Lung (tissue), 12 donors: ENCODE data around the gene MUCL3. TPM values are rescaled to one million over a fixed set of nuclear protein-coding genes. Genes with fewer than 3 reads are reported as not detected.
A peak's percentile ranks its signal among the peaks of the same experiment; 100 is the strongest.

Experiments used
- ATAC-seq: fragments of 200-7000 bp; cut with Tn5 transposase; one replicate; pipeline ENCODE4 v1.9.1; 2020; ENCODE audit warnings: moderate number of reproducible peaks; ENCODE audit not compliant: insufficient read depth, low FRiP score
- DNase-seq, 3 donors: peaks; one replicate each; pipeline ENCODE4 v3.0.0-alpha.2; 2013 to 2017
- H3K27ac ChIP-seq, 2 donors: one replicate each; pipeline ENCODE4 v1.5.1; 2013; ENCODE audit warnings: mild to moderate bottlenecking in 2 of 2, moderate library complexity in 2 of 2, control low read depth in 1 of 2, inconsistent platforms in 1 of 2, low read depth in 1 of 2, low read length in 1 of 2
- H3K27me3 ChIP-seq, 3 donors: one replicate each; pipeline ENCODE4 v1.5.1; 2013; ENCODE audit warnings: low read length in 2 of 3; ENCODE audit not compliant: control insufficient read depth in 3 of 3, insufficient read depth in 3 of 3
- H3K36me3 ChIP-seq, 4 donors: one replicate each; pipeline ENCODE4 v1.5.1; 2013; ENCODE audit warnings: low read length in 4 of 4, mild to moderate bottlenecking in 1 of 4, moderate library complexity in 1 of 4; ENCODE audit not compliant: control insufficient read depth in 4 of 4, insufficient read depth in 4 of 4
- H3K4me1 ChIP-seq, 5 donors: one replicate each; pipeline ENCODE4 v1.5.1; 2013; ENCODE audit warnings: low read length in 5 of 5, mild to moderate bottlenecking in 2 of 5, moderate library complexity in 1 of 5; ENCODE audit not compliant: control insufficient read depth in 5 of 5, insufficient read depth in 5 of 5
- H3K4me3 ChIP-seq: one replicate; pipeline ENCODE4 v1.5.1; 2013; ENCODE audit warnings: mild to moderate bottlenecking, control low read depth, moderate library complexity
- H3K9ac ChIP-seq, 2 donors: one replicate each; pipeline ENCODE4 v1.5.1; 2013; ENCODE audit warnings: low read length in 2 of 2, control low read depth in 1 of 2; ENCODE audit not compliant: insufficient read depth in 1 of 2
- H3K9me3 ChIP-seq, 4 donors: one replicate each; pipeline ENCODE4 v1.5.1; 2013; ENCODE audit warnings: low read length in 3 of 4, mild to moderate bottlenecking in 1 of 4, moderate library complexity in 1 of 4; ENCODE audit not compliant: control insufficient read depth in 4 of 4, insufficient read depth in 3 of 4
- WGBS, 2 donors: extraction: QIAGEN DNeasy Blood & Tissue Kit; methylation state at CpG; one replicate each; pipeline ENCODE4 v1.1.7; 2013; 5-methylcytosine and 5-hydroxymethylcytosine counted together
- polyA plus RNA-seq, 2 donors: library from polyadenylated mRNA; stranded (reverse); fragments of 200-250 nt; gene quantifications; one replicate each; pipeline ENCODE4 v1.2.1, GENCODE V29; 2013
- total RNA-seq, 2 donors: library from RNA; depleted of rRNA in 1 of 2; stranded (reverse); fragments of >200 nt in 1 of 2; gene quantifications; one replicate each; pipeline ENCODE4 v1.2.1, GENCODE V29; 2014 to 2021
- TF ChIP-seq, protein P1 (sequence below): IDR thresholded peaks from 2 replicates; pipeline ENCODE4 v1.5.1; 2012; ENCODE audit warnings: mild to moderate bottlenecking; ENCODE audit errors: control extremely low read depth, extremely low read depth
- donor health status: control.
- donor health status: control.
- donor health status: Bipolar disorder and iron deficiency.
- donor health status: healthy.
- donor health status: DM: yes; HTN: yes; CAD: no.

Gene MUCL3
- total and polyA plus RNA-seq, 4 donors, result 0.47 to 6.4 (median 2.0) TPM

DNA sequence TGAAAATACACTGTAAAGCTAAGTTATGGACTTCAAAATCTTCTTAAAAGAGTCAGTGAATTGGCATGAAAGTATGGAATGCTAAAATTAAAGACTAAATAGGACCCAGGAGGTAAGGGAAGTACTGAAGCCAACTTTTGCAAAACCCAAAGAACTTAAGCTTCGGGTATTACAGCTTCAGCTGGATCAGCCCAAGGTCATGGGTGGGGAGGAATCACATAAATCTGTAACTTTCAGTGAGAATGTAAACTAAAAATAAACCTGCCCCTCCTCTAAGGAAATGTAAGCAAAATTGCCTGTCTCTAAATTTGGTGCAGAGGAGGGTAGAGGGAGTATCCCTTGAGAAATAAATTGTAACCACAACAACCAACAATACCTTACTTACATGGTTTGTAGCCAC lies 38.4 kb downstream of the MUCL3 start:
- no peak overlapping the region for H3K27ac ChIP-seq
- WGBS, 2 donors, result 55 to 76% methylated on average over 1 of the region's 1 CpG
- peaks cover 0 to 2% (median 0%) of the 10 kb centered on the region in 3 donors for H3K27me3 ChIP-seq
- no peak overlapping the region for H3K4me3 ChIP-seq
- no peak for DNase-seq
- no peak overlapping the region for H3K9ac ChIP-seq
- no peaks in the 10 kb centered on the region for H3K9me3 ChIP-seq
- no peak for ATAC-seq
- peaks cover 0 to 11% (median 2%) of the 10 kb centered on the region in 5 donors for H3K4me1 ChIP-seq
- H3K36me3 ChIP-seq, result no peaks in the 10 kb centered on the region
- TF ChIP-seq, protein P1, sequence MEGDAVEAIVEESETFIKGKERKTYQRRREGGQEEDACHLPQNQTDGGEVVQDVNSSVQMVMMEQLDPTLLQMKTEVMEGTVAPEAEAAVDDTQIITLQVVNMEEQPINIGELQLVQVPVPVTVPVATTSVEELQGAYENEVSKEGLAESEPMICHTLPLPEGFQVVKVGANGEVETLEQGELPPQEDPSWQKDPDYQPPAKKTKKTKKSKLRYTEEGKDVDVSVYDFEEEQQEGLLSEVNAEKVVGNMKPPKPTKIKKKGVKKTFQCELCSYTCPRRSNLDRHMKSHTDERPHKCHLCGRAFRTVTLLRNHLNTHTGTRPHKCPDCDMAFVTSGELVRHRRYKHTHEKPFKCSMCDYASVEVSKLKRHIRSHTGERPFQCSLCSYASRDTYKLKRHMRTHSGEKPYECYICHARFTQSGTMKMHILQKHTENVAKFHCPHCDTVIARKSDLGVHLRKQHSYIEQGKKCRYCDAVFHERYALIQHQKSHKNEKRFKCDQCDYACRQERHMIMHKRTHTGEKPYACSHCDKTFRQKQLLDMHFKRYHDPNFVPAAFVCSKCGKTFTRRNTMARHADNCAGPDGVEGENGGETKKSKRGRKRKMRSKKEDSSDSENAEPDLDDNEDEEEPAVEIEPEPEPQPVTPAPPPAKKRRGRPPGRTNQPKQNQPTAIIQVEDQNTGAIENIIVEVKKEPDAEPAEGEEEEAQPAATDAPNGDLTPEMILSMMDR, result no peak

DNA sequence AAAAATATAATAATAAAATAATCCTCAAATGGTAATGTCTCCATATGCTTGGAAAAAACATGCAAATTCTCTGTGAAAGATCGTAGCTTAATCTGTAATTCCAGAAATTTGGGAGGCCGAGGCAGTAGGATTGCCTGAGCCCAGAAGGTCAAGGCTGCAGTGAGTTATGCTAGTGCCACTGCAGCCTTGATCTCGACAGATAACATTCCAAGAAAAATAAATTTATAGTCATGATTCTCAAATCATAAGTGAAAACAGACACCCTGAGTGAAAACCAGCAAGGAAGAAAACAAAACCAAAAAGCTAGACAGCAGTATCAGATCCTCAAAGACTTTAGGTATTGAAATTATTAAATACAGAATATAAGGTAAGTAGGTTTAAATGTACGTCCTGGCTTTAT lies 38.9 kb downstream of the MUCL3 start:
- H3K4me1 ChIP-seq, result peaks cover 0 to 11% (median 2%) of the 10 kb centered on the region in 5 donors
- no peaks in the 10 kb centered on the region for H3K9me3 ChIP-seq
- TF ChIP-seq, protein P1, result no peak
- no peaks in the 10 kb centered on the region for H3K36me3 ChIP-seq
- DNase-seq, result no peak
- WGBS, 2 donors, result 81 to 85% methylated on average over 4 of the region's 4 CpGs
- ATAC-seq, result no peak
- no peak overlapping the region for H3K4me3 ChIP-seq
- H3K27ac ChIP-seq, result no peak overlapping the region
- H3K9ac ChIP-seq, result no peak overlapping the region
- peaks cover 0 to 2% (median 0%) of the 10 kb centered on the region in 3 donors for H3K27me3 ChIP-seq

DNA sequence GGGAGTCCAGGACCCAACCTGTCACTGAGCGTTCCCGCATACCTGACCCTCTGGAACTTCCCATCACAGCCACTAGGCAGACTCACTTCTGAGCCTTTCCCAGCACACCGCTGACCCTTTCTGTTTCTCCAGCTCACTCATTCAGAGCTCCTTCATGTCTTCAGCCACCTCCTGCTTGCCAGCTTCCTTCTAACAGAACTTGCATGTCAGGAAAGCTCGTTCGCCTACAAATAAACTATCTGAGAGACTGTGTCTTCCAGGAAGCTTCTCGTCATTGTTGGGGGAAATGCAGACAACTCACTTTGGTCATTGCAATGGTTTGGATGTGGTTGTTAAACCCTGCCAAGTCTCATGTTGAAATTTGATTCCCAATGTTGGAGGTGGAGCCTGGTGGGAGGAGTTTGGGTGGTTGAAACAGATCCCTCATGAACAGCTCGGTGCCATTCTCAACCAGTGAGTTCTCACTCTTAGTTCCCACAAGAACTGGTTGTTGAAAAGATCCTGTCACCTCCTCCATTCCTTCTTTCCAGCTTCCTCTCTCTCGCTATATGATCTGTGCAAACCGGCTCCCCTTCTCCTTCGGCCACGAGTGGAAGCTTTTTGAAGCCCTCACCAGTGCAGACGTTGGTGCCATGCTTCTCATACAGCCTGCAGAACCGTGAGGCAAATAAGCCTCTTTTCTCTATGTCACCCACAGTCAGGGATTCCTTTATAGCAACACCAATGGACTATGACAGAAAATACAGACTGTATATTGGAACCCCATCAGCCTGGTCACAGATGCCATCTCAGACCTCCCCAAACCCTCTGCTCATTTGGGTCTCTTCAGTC lies 41.4 kb downstream of the MUCL3 start:
- 13 to 29% methylated on average over 13 of the region's 13 CpGs for WGBS, 2 donors
- H3K36me3 ChIP-seq, result no peaks in the 10 kb centered on the region
- no peaks in the 10 kb centered on the region for H3K9me3 ChIP-seq
- H3K27ac ChIP-seq, result peak overlapping the region in 1 of 2 donors; percentile 52
- TF ChIP-seq, protein P1, result no peak
- peak; percentile 65 to 86 (median 81) for DNase-seq
- H3K27me3 ChIP-seq, result peaks cover 0 to 2% (median 0%) of the 10 kb centered on the region in 3 donors
- H3K4me3 ChIP-seq, result no peak overlapping the region
- H3K4me1 ChIP-seq, result peaks cover 0 to 11% (median 2%) of the 10 kb centered on the region in 5 donors
- no peak overlapping the region for H3K9ac ChIP-seq
- peak; percentile 80 for ATAC-seq
